ENCODE results near the gene PLAU. TPM values are rescaled to one million over a fixed set of nuclear protein-coding genes. Genes with fewer than 3 reads are reported as not detected.
A peak's percentile ranks its signal among the peaks of the same experiment; 100 is the strongest.

Gene PLAU
- total and polyA plus RNA-seq, 2 of the 13 experiments (the other 11 are each of a cell fraction or from before 2014, with no cell fraction given): 0.45 to 11.2 TPM

DNA sequence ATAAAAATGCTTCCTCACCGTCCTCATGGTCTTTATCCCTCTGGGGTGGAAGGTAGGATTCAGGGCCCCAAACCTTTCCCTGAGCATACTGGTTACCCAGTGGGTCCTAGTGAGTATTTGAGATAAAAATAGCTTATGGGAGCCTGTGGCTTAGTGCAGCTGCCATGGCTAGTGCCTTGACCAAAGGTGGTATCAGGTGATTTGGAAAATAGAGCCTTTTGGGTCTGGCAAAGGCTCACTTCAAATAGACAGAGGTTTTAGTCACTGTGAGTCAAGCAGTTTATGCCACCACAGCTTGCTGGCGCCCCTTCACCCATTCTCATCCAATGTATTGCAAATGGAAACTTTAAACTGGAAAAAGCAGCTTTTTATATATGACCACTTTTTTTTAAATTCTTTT lies 30.4 kb downstream of the PLAU start:
- CTCF ChIA-PET (ENCODE audit: low intra/inter-chr PET ratio, low total read pairs): interaction anchor here (5.7 kb wide), 1 partner anchor 55 kb away, joined by 60 read pairs; no protein-coding TSS in a partner anchor
- H3K27me3 ChIP-seq (ENCODE audit: control insufficient read depth in 1 of 2, insufficient read depth in 2 of 2, low read length in 2 of 2): peaks cover 0 to 18% of the 10 kb centered on the region in 2 experiments; a peak in 3 of 5 replicates
- no peak overlapping the region for H3K4me3 ChIP-seq (replicated peaks in 1 of 3; ENCODE audit: insufficient read depth in 1 of 3, low read depth in 2 of 3, low read length in 3 of 3)
- ATAC-seq (peak; percentile 25; the same call in 2 of the 3 replicates), DNase-seq (ENCODE audit: low spot score) (no peak), FAIRE-seq (no peak)
- no TSS peak for BruUV-seq (replicated peaks)
- H3K4me1 ChIP-seq (ENCODE audit: insufficient read depth, low read length): peaks cover 7% of the 10 kb centered on the region
- peak overlapping the region; percentile 70 for H2AFZ ChIP-seq (ENCODE audit: low read length)
- H3K4me2 ChIP-seq (ENCODE audit: low read depth, low read length): peak overlapping the region; percentile 84
- no peaks in the 10 kb centered on the region for H3K9me3 ChIP-seq (ENCODE audit: low read length)
- H3K79me2 ChIP-seq (ENCODE audit: insufficient read depth, low read length): no peaks in the 10 kb centered on the region
- 52% methylated on average over 2 of the region's 2 CpGs for WGBS (ENCODE audit: low lambda C conversion rate)
- intact Hi-C loops (cut with micrococcal nuclease; ENCODE audit: unreplicated experiment) (loop anchor here (10.0 kb wide), 1 partner anchor 144 kb away; no protein-coding TSS in a partner anchor), in situ Hi-C loops (cut with HindIII; ENCODE audit: extremely low pct_ligation_motif_present, low pct_unique_long_range_greater_than_20kb) (no loop called here)
- H3K9ac ChIP-seq (ENCODE audit: insufficient read depth, low read depth, low read length): no peak overlapping the region
- TF ChIP-seq CREM (IDR thresholded peaks at IDR 0.05): no peak
- no peak for TF ChIP-seq CREM (CRISPR knock-in tag; IDR thresholded peaks at IDR 0.05)
- TF ChIP-seq, protein P1, sequence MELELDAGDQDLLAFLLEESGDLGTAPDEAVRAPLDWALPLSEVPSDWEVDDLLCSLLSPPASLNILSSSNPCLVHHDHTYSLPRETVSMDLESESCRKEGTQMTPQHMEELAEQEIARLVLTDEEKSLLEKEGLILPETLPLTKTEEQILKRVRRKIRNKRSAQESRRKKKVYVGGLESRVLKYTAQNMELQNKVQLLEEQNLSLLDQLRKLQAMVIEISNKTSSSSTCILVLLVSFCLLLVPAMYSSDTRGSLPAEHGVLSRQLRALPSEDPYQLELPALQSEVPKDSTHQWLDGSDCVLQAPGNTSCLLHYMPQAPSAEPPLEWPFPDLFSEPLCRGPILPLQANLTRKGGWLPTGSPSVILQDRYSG (CRISPR knock-in tag; IDR thresholded peaks at IDR 0.05): no peak
- TF ChIP-seq ZNF430 (CRISPR knock-in tag; IDR thresholded peaks at IDR 0.05): no peak
- TF ChIP-seq GATA4 (IDR thresholded peaks at IDR 0.05; ENCODE audit: borderline replicate concordance, low read depth): no peak
- no peak for TF ChIP-seq TCF7L2 (IDR thresholded peaks at IDR 0.05; ENCODE audit: low read depth, low read length)
- TF ChIP-seq, protein P2, sequence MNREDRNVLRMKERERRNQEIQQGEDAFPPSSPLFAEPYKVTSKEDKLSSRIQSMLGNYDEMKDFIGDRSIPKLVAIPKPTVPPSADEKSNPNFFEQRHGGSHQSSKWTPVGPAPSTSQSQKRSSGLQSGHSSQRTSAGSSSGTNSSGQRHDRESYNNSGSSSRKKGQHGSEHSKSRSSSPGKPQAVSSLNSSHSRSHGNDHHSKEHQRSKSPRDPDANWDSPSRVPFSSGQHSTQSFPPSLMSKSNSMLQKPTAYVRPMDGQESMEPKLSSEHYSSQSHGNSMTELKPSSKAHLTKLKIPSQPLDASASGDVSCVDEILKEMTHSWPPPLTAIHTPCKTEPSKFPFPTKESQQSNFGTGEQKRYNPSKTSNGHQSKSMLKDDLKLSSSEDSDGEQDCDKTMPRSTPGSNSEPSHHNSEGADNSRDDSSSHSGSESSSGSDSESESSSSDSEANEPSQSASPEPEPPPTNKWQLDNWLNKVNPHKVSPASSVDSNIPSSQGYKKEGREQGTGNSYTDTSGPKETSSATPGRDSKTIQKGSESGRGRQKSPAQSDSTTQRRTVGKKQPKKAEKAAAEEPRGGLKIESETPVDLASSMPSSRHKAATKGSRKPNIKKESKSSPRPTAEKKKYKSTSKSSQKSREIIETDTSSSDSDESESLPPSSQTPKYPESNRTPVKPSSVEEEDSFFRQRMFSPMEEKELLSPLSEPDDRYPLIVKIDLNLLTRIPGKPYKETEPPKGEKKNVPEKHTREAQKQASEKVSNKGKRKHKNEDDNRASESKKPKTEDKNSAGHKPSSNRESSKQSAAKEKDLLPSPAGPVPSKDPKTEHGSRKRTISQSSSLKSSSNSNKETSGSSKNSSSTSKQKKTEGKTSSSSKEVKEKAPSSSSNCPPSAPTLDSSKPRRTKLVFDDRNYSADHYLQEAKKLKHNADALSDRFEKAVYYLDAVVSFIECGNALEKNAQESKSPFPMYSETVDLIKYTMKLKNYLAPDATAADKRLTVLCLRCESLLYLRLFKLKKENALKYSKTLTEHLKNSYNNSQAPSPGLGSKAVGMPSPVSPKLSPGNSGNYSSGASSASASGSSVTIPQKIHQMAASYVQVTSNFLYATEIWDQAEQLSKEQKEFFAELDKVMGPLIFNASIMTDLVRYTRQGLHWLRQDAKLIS (CRISPR knock-in tag; IDR thresholded peaks at IDR 0.05): no peak
- no peak for TF ChIP-seq ZNF44 (CRISPR knock-in tag; IDR thresholded peaks at IDR 0.05)
- no peaks in the 10 kb centered on the region for H3K36me3 ChIP-seq (replicated peaks in 1 of 2; ENCODE audit: control insufficient read depth in 1 of 2, insufficient read depth in 2 of 2, low read length in 2 of 2)
- H3K27ac ChIP-seq (ENCODE audit: extremely low read length, insufficient read depth, low read length): no peak overlapping the region
- POLR2A ChIA-PET: interaction anchor here (1.1 kb wide), 1 partner anchor 47 kb away, joined by 3 read pairs; no protein-coding TSS in a partner anchor
- no peaks in the 10 kb centered on the region for H4K20me1 ChIP-seq (ENCODE audit: insufficient read depth, low read length)
